Stomach smooth muscle (tissue), 2 donors: ENCODE results near the gene PITX3.
"Not testable (repeated sequence)": the region's sequence is repeated elsewhere in the genome, so short reads cannot be mapped to it uniquely, and the experiment has no call there.

Experiments
- H3K27ac ChIP-seq: one replicate; pipeline ENCODE4 v1.7.0; 2013; ENCODE audit warnings: mild to moderate bottlenecking, low read length, inconsistent platforms
- H3K27me3 ChIP-seq, 2 donors: one replicate each; pipeline ENCODE4 v1.7.0; 2013; ENCODE audit warnings: low read length in 2 of 2; ENCODE audit not compliant: insufficient read depth in 2 of 2, control insufficient read depth in 1 of 2
- H3K36me3 ChIP-seq, 2 donors: one replicate each; pipeline ENCODE4 v1.7.0; 2013; ENCODE audit warnings: low read length in 2 of 2; ENCODE audit not compliant: control insufficient read depth in 2 of 2, insufficient read depth in 2 of 2
- H3K4me1 ChIP-seq: one replicate; pipeline ENCODE4 v1.7.0; 2013; ENCODE audit warnings: low read length; ENCODE audit not compliant: control insufficient read depth, insufficient read depth
- H3K4me3 ChIP-seq, 2 donors: one replicate each; pipeline ENCODE4 v1.7.0; 2013; ENCODE audit warnings: low read length in 2 of 2
- H3K9ac ChIP-seq, 2 donors: one replicate each; pipeline ENCODE4 v1.7.0; 2013; ENCODE audit warnings: low read length in 2 of 2, mild to moderate bottlenecking in 1 of 2
- H3K9me3 ChIP-seq, 2 donors: one replicate each; pipeline ENCODE4 v1.7.0; 2013; ENCODE audit warnings: low read length in 2 of 2; ENCODE audit not compliant: control insufficient read depth in 2 of 2
- donor health status: healthy.
- donor health status: Pancreatic carcinoma.

The PITX3 gene

GRCh38 chr10:102261196-102261595 is 19.9 kb upstream of the PITX3 start:
- H3K9ac ChIP-seq, result no peak overlapping the region
- no peak overlapping the region for H3K4me3 ChIP-seq
- H3K36me3 ChIP-seq, result peaks cover 10 to 20% of the 10 kb centered on the region in 2 donors
- no peaks in the 10 kb centered on the region for H3K27me3 ChIP-seq
- H3K4me1 ChIP-seq, result no peaks in the 10 kb centered on the region
- no peaks in the 10 kb centered on the region for H3K9me3 ChIP-seq
- H3K27ac ChIP-seq, result no peak overlapping the region

GRCh38 chr10:102255404-102255803 is 14.1 kb upstream of the PITX3 start:
- H3K27me3 ChIP-seq, result no peaks in the 10 kb centered on the region
- peaks cover 4 to 7% of the 10 kb centered on the region in 2 donors for H3K36me3 ChIP-seq

GRCh38 chr10:102254426-102254825 is 13.1 kb upstream of the PITX3 start:
- Histone ChIP-seq H3K4me1 (no peaks in the 10 kb centered on the region), H3K4me3 (no peak overlapping the region), H3K27ac (no peak overlapping the region)

More at GRCh38 chr10:102255404-102255803, 14.1 kb upstream of the PITX3 start:
- Histone ChIP-seq H3K4me1 (no peaks in the 10 kb centered on the region), H3K4me3 (no peak overlapping the region), H3K27ac (no peak overlapping the region), H3K9ac (no peak overlapping the region), H3K9me3 (no peaks in the 10 kb centered on the region)

GRCh38 chr10:102252508-102252907 is 11.2 kb upstream of the PITX3 start:
- H3K9me3 ChIP-seq, H3K36me3 ChIP-seq, H3K9ac ChIP-seq, H3K4me3 ChIP-seq, H3K27ac ChIP-seq, H3K27me3 ChIP-seq: not testable (repeated sequence)
- H3K4me1 ChIP-seq, result peaks cover 11% of the 10 kb centered on the region

More at GRCh38 chr10:102254426-102254825, 13.1 kb upstream of the PITX3 start:
- Histone ChIP-seq H3K36me3 (peaks cover 4 to 5% of the 10 kb centered on the region in 2 donors), H3K9ac (no peak overlapping the region), H3K9me3 (no peaks in the 10 kb centered on the region), H3K27me3 (no peaks in the 10 kb centered on the region)

- no peaks in the 10 kb centered on the region for H3K27me3 ChIP-seq
- no peak overlapping the region for H3K27ac ChIP-seq
- peaks cover 0 to 2% of the 10 kb centered on the region in 2 donors for H3K36me3 ChIP-seq
- H3K4me1 ChIP-seq, result peaks cover 30% of the 10 kb centered on the region
- H3K4me3 ChIP-seq, result no peak overlapping the region
- no peaks in the 10 kb centered on the region for H3K9me3 ChIP-seq
- H3K9ac ChIP-seq, result no peak overlapping the region
Observed at GRCh38 chr10:102247734-102248133, 6.4 kb upstream of the PITX3 start.

GRCh38 chr10:102246261-102246660 is 4.9 kb upstream of the PITX3 start:
- Histone ChIP-seq H3K9me3 (no peaks in the 10 kb centered on the region), H3K36me3 (no peaks in the 10 kb centered on the region), H3K4me1 (peaks cover 43% of the 10 kb centered on the region), H3K9ac (peak overlapping the region; percentile 92 to 94), H3K4me3 (peak overlapping the region; percentile 99 to 100), H3K27ac (no peak overlapping the region), H3K27me3 (no peaks in the 10 kb centered on the region)

GRCh38 chr10:102245932-102246251 is 4.6 kb upstream of the PITX3 start:
- no peaks in the 10 kb centered on the region for H3K36me3 ChIP-seq
- H3K4me3 ChIP-seq, result peak overlapping the region; percentile 99 to 100
- H3K27ac ChIP-seq, result peak overlapping the region; percentile 86
- H3K9ac ChIP-seq, result peak overlapping the region; percentile 92 to 94
- no peaks in the 10 kb centered on the region for H3K27me3 ChIP-seq
- H3K9me3 ChIP-seq, result no peaks in the 10 kb centered on the region
- H3K4me1 ChIP-seq, result peaks cover 47% of the 10 kb centered on the region

GRCh38 chr10:102245082-102245931 is 4.0 kb upstream of the PITX3 start, which contains the start of gene GBF1:
GBF1 (plus strand) TSS chr10:102245532; CDS start chr10:102258939, 13,407 bp downstream.
- H3K27me3 ChIP-seq, result peaks cover 0 to 5% of the 10 kb centered on the region in 2 donors

GRCh38 chr10:102243309-102243708 is 2.0 kb upstream of the PITX3 start:
- Histone ChIP-seq H3K27ac (no peak overlapping the region), H3K4me1 (peaks cover 51% of the 10 kb centered on the region), H3K9ac (no peak overlapping the region), H3K27me3 (peaks cover 0 to 10% of the 10 kb centered on the region in 2 donors), H3K36me3 (no peaks in the 10 kb centered on the region), H3K4me3 (no peak overlapping the region), H3K9me3 (no peaks in the 10 kb centered on the region)

More at GRCh38 chr10:102245082-102245931, 4.0 kb upstream of the PITX3 start, which contains the start of gene GBF1:
- no peaks in the 10 kb centered on the region for H3K36me3 ChIP-seq
- peaks cover 53% of the 10 kb centered on the region for H3K4me1 ChIP-seq
- H3K9ac ChIP-seq, result peak within 1 kb of the TSS; percentile 92 to 94
- H3K27ac ChIP-seq, result peak within 1 kb of the TSS; percentile 86
- peak within 1 kb of the TSS; percentile 99 to 100 for H3K4me3 ChIP-seq
- no peaks in the 10 kb centered on the region for H3K9me3 ChIP-seq

- Histone ChIP-seq H3K9ac (peak overlapping the region; percentile 48 to 55), H3K4me1 (peaks cover 40% of the 10 kb centered on the region), H3K36me3 (no peaks in the 10 kb centered on the region), H3K27me3 (peaks cover 2 to 12% of the 10 kb centered on the region in 2 donors), H3K27ac (no peak overlapping the region), H3K9me3 (no peaks in the 10 kb centered on the region), H3K4me3 (peak overlapping the region; percentile 79 to 88)
Observed at GRCh38 chr10:102242118-102242485, 790 bp upstream of the PITX3 start.

GRCh38 chr10:102241032-102241443 is 274 bp downstream of the PITX3 start:
- Histone ChIP-seq H3K27ac (no peak overlapping the region), H3K4me1 (peaks cover 30% of the 10 kb centered on the region), H3K4me3 (peak overlapping the region; percentile 79 to 88), H3K9me3 (no peaks in the 10 kb centered on the region), H3K36me3 (no peaks in the 10 kb centered on the region), H3K9ac (peak overlapping the region; percentile 36 to 43), H3K27me3 (peaks cover 6 to 16% of the 10 kb centered on the region in 2 donors)
